HG03025 (cell line): ENCODE results near the gene ADAM8.

Experiments
- ATAC-seq: cut with Tn5 transposase; IDR thresholded peaks from one replicate; pipeline ENCODE4 v1.9.1; 2021; ENCODE audit warnings: mild to moderate bottlenecking, moderate library complexity; ENCODE audit not compliant: unreplicated experiment, low FRiP score

ADAM8 gene

GRCh38 chr10:133309100-133309719, 32.5 kb upstream of the ADAM8 start:
- ATAC-seq, result peak; percentile 50

DNA sequence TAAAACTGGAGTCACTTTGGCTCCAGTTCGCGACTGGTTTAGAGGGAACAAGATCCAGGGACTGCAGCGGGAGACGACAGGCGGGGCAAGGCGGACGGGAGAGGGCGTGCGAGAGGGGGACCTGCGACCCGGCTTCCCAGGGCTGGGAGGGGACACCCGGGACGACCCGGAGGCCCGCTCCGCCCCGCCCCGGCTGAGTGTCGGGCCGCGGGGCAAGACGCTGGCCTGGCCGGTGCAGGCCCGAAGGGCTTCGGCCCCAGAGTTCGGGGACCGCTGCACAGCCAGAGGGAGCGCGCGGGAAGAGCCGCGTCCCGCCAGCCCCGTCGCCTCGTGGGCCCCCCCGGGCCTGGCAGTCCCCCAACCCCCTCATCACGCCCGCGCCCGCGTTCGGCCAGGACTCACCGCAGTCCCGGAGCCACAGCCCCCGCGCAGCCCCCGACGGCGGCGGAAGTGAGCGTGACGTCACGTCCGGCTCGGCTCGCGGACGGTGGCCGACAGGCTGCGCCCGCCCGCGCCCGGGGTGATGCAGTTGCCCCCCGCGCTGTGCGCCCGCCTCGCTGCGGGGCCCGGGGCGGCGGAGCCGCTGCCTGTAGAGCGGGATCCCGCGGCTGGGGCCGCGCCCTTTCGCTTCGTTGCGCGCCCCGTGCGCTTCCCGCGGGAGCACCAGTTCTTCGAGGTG, 31.9 kb upstream of the ADAM8 start, which contains the start of the genes TUBGCP2 and ZNF511:
Gene TUBGCP2 (minus strand): TSS at position 452 of the 679 bp plus-strand sequence. CDS start 5,931 bp downstream, outside the sequence.
Gene ZNF511 (plus strand): TSS at position 494 of the 679 bp plus-strand sequence. CDS start 30 bp downstream, at position 524.
- ATAC-seq, result peak; percentile 73

GRCh38 chr10:133307776-133308420, 31.2 kb upstream of the ADAM8 start:
- ATAC-seq, result peak; percentile 36

DNA sequence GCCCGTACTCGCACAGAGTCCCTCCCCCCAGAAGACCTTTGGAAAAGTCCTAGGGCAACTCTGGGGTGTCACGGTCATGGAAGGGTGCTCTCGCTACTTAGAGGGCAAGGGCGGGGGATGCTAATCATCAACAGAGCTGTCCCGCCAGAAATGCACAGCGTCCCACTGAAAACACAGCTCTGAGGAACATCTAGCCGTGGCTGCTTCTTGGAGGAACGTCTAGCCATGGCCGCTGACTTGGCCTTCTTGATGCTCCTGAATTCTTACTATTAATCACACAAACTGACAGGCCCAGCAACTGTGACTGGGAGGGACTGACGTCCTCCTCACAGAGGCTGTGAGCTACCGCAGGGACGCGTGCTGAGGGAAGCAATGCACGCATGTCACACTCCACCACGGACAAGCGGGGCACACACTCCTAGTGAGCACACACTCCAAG, 30.3 kb upstream of the ADAM8 start:
- no peak for ATAC-seq

- ATAC-seq, result no peak
Observed at GRCh38 chr10:133306097-133306476, 29.4 kb upstream of the ADAM8 start.

DNA sequence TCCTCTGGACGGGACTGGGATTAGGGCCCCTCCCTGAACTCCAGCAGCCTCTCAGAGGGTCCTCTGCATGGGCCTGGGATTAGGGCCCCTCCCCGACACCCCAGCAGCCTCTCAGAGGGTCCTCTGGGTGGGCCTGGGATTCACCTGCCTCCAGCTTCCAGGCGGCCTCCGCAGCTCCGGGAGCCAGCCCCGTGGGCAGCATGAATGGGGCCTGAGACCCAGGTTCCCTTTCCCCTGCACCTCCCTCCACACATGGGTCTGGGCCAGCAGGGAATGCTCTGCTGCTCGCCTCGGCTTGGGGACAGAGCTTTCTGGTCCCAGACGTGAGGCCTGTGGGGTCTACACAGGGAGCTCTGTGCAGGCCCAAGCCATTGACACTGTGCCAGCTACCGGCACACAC, 26.5 kb upstream of the ADAM8 start:
- ATAC-seq, result no peak

DNA sequence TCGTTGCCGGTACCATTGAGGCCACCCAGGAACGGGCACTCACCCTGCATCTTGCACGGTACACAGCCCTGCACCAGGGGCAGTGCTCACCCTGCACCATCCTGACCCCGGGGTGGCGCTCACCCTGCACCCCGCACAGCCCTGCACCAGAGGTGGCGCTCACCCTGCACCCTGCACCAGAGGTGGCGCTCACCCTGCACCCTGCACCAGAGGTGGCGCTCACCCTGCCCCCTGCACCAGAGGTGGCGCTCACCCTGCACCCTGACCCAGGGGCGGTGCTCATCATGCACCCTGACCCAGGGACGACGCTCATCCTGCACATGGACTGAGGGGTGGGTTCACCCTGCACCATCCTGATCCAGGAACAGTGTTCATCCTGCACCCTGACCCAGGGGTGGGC, 25.6 kb upstream of the ADAM8 start:
- ATAC-seq, result no peak

DNA sequence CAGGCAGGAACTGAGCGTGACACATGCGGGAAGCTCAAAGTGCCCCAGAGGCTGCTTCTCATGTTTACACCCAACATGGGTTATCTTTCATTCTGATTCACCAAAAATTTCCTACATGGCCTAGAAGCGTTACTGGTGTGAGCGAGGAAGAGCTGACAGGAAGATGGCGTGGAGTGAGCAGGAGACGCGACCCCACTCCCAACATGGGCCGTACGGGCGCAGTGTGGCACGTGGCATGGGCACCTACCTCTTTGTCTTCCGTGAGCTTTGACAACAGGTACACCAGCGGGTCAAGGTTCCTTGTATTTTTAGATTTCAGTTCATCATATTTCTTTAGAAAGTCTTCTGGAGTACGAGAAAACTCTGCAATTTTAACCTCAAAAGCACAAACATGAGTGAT, 23.1 kb upstream of the ADAM8 start:
- ATAC-seq, result no peak

GRCh38 chr10:133299224-133299623, 22.6 kb upstream of the ADAM8 start:
- no peak for ATAC-seq

DNA sequence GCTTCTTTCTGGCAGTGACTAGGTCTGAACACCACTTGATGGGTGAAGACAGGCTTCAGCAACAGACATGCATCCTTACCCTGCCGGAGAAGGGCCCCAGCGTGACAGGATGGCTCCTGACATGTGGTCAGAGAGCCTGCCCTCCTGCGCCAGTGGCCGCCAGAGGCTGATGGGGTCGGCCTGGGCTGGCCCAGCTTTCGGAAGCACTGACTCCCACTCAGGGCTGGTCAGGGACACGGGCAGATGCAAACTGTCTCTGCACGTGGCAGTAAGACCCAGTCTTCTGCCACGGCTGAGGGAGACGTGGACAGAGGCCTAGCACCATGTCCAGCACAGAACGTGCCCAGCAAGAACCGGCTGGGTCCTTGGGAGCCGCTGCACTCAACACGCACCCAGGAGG, 21.8 kb upstream of the ADAM8 start:
- ATAC-seq, result no peak

DNA sequence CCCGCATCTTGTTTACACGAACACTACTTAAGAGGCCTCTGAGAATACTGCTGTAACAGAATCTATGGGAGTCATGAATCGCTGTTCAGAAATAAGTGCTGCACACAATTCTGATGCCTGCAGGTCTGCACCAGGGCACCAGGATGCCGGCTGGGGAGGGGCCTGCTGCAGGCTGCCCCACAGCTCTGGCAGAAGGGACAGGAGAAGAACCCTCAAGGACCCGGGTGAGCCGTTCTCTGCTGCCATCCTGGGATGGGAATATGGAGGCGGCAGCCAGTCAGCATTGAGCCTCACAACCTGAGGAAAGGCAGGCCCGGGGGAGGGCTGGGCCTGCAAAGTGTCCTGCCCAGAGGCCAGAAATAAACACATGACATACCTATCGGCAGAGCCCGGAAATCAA, 20.8 kb upstream of the ADAM8 start:
- ATAC-seq, result no peak

DNA sequence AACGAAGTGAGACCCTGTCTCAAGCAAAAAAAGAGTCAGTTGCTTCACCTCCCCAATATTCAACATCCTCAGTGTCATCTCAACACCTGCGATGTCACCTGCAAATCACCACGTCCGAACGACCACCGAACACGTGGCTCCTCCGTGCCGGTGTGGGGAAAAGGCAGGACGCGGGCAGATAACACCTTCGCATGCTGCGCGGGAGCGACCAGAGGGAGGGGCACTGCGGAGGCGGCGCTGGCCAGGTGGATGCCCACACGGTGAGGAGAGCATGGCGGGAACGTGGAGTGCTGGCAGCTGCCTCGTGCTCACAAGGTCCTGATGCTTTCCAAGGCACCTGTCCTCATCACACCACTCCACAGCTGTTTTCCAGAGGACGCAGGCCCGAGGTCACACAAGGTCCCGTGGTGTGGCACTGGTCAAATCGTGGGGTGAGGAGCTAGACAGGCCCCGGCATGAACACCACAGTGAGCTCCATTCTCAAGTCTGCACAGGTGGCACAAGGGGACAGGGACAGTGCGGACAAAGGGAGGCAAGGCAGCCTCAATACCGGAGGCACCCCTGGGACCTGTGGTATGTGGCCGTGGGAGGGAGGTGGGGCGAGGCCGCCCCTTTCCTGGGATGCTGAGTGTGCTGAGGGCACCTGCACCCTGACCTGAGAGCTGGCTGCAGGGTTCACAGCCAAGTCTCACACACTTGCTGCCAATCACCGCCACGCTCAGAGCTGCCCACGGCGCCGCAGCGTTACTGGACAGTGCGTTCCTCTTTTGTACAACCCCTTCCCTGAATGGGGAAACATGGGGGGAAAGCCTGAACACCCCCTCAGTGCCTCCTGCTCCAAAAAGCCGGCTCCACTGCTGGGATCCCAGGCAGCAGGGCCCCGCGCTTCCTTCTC, 19.0 kb upstream of the ADAM8 start:
- no peak for ATAC-seq

DNA sequence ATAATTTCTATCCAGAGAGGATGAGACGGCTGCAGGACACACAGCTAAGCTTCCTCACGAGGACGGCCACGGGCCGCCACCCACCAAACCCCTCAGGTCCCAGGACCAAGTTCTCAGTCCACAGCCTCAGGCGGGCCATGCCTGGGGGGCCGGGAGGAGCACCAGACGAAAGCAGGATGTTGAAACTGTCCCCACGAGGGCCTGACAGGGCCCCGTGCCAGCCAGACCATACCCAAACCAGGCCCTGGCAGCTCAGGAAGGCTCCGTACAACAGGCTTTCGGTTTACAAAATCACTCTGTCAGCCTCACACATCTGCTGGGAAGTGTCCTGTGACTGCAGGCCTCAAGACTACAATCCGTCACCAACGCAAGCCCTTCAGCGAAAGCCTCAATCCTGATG, 17.5 kb upstream of the ADAM8 start:
- no peak for ATAC-seq

DNA sequence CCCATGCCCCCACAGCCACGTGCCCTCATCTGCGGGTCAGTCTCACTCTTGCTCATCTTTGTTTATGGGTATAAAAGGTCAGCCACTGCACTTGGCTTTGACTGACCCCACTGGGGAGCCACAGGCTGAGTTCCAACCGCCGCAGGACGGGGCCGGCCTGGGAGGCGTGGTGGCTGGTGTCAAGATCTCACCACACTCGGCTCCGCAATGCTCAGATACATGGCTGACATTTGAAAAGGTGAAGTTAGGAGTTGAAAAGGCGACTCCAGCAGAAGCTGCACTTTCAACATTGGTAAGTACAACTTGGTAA, 17.1 kb upstream of the ADAM8 start:
- no peak for ATAC-seq

- no peak for ATAC-seq
Observed at GRCh38 chr10:133292919-133293809, 16.5 kb upstream of the ADAM8 start.

DNA sequence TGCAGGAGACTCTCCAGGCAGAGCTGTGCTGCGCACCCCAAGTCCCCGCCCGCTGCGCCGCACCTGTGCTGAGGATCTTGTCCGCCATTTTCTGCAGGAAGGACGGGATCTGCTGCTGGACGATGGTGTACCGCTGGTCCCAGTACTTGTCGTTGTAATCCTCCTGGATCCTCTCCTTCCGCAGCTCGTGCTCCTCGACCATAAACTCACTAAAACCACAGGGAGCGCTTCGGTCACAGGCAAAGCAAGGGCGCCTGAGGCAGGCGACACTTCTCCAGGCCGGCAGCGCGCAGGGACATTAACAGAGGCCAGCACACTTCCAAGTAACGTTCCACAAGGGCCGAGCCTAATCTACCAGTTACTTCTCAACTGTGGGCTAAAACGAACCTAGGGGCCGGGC, 13.1 kb upstream of the ADAM8 start:
- ATAC-seq, result no peak

GRCh38 chr10:133287832-133288500, 11.3 kb upstream of the ADAM8 start:
- ATAC-seq, result no peak

- ATAC-seq, result no peak
Observed at GRCh38 chr10:133286366-133286765, 9.7 kb upstream of the ADAM8 start.

DNA sequence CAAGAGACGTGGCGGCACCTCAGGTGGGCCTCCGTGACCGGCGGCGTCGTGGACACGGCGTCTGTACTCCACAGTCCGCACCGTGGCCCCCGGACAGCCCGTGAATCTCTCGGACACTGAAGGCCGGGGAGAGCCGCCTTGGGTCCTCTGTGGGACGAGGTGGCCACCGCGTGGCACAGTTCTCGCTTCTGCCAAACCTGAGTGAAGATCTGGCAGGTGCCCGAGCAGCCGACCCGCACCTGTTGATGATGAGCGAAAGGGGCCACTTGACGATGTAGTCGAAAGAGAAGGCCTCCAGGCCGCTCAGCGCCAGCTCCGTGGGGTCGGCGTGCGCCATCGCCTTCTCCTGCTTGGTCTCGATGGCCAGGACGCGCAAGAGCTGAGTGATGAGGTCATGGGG, 8.5 kb upstream of the ADAM8 start:
- no peak for ATAC-seq
